ENCODE measurements around the gene ELAVL2. TPM values are rescaled to one million over a fixed set of nuclear protein-coding genes. Genes with fewer than 3 reads are reported as not detected.

ELAVL2 gene
- total RNA-seq, 1 experiment from 2014 or later = not detected

- in situ Hi-C loops (cut with HindIII; ENCODE audit: low sequenced_read_pairs) = no loop called here
- no peak for DNase-seq (ENCODE audit: low spot score)
These were observed 50.5 kb downstream of the ELAVL2 start for GRCh38 chr9:23775549-23775948.

DNA sequence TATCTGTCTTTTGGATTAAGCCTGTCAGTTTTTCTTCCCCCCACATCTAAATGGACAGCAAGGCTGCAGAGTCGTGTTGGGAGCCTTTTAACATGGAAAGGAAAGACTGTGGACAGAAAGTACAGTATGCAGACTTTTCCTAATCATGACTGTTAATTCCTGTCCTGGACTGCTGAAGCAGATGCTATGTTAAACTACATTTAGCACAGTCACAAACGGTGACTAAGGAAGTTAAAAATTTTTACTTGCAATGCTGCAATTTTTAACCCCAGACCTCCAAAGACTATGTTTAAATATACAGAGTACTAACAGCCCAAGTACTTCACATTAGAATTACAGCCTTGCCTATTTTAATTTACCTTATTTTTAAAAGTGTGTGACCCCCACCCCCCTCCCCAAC lies 51.8 kb downstream of the ELAVL2 start:
- no peak for DNase-seq (ENCODE audit: low spot score)
- in situ Hi-C loops (cut with HindIII; ENCODE audit: low sequenced_read_pairs) = no loop called here

- in situ Hi-C loops (cut with HindIII; ENCODE audit: low sequenced_read_pairs) = no loop called here
- DNase-seq (ENCODE audit: low spot score) = no peak
These were observed 53.7 kb downstream of the ELAVL2 start for GRCh38 chr9:23772385-23772783.

DNA sequence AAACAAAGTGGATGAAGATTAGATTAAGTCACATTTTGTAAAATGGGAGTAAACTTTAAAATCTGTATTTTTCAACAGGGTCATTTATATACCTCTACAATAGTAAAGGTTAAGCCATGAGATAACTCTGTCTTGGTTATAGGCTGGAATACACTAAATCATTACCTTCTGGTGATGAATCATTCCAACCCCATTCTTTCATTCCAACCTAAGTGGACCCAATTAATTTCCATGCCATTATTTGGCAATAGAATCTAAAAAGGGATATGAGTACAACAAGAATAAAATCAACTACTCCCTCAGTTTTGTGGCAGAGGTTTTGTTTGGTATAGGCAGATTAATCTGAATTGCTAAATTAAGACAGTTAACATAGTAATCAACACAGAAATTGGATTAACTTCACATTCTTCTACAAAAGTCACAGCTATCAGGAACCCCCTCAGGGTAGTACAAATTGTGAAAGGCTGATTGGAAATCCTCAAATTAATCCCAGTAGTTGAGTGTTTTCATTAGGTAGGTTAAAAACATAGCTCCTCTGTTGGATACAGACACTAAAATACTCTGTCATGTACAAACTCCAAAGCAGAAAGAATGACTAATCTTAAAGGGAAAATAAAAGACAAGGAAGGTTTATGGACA lies 54.2 kb downstream of the ELAVL2 start:
- in situ Hi-C loops (cut with HindIII; ENCODE audit: low sequenced_read_pairs) = no loop called here
- DNase-seq (ENCODE audit: low spot score) = no peak

DNA sequence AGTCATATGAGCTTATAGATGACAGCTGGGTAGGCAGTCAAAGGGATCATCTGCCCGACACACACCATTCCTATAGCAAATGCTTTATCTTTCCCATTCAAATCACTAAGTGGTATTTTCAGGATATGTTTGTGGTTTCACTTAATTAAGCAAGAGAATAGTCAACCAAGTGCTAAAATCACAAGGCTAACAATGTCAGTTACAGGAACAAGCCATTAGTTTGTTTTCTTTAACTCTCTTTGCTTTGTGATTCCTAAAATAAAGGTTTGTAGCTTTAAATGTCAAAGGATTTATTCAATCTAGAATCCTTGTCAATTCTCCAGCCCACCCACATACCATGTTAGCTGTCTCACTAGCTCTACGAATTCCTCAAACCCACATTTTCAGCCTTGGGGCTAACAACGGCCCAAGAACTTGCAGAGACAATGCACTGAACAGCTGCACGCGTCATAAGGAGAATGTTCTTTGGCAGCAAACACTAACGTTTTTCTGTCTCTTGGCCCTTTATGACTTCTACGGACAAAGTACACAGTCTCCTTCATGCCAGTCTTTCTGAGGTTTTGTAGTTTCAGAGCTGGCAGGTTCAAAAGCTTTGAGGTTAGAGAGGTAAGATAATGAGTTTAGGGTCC lies 56.6 kb downstream of the ELAVL2 start:
- in situ Hi-C loops (cut with HindIII; ENCODE audit: low sequenced_read_pairs) = no loop called here
- DNase-seq (ENCODE audit: low spot score) = no peak

GRCh38 chr9:23768861-23769260 lies 57.2 kb downstream of the ELAVL2 start:
- no peak for DNase-seq (ENCODE audit: low spot score)
- in situ Hi-C loops (cut with HindIII; ENCODE audit: low sequenced_read_pairs) = no loop called here

GRCh38 chr9:23766613-23767012 lies 59.4 kb downstream of the ELAVL2 start:
- no peak for DNase-seq (ENCODE audit: low spot score)
- in situ Hi-C loops (cut with HindIII; ENCODE audit: low sequenced_read_pairs) = no loop called here

GRCh38 chr9:23765561-23765960 lies 60.5 kb downstream of the ELAVL2 start:
- DNase-seq (ENCODE audit: low spot score) = no peak
- in situ Hi-C loops (cut with HindIII; ENCODE audit: low sequenced_read_pairs) = no loop called here

GRCh38 chr9:23764219-23764618 lies 61.8 kb downstream of the ELAVL2 start:
- in situ Hi-C loops (cut with HindIII; ENCODE audit: low sequenced_read_pairs) = no loop called here
- DNase-seq (ENCODE audit: low spot score) = no peak

- in situ Hi-C loops (cut with HindIII; ENCODE audit: low sequenced_read_pairs) = no loop called here
- DNase-seq (ENCODE audit: low spot score) = no peak
These were observed 71.5 kb downstream of the ELAVL2 start for GRCh38 chr9:23754551-23754950.

- DNase-seq (ENCODE audit: low spot score) = no peak
- in situ Hi-C loops (cut with HindIII; ENCODE audit: low sequenced_read_pairs) = no loop called here
These were observed 73.2 kb downstream of the ELAVL2 start for GRCh38 chr9:23752859-23753258.

DNA sequence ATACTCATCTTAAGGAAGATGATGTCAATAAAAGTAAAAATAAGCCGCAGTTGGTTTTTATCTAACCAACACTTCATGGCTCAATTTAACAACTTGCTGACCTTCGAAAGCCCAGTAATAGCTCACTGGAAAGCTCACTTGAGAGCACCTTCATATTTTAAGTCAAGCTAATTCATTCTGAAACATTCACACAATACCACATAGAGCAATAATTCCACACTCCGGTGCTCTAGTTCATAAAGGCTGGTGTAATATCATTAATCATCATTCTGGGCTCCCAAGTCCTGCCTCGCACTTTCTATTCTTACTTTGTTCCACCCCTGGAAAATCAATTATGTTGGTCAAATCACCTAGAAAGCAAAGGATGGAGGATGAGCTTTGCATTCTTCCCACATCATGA lies 74.4 kb downstream of the ELAVL2 start:
- in situ Hi-C loops (cut with HindIII; ENCODE audit: low sequenced_read_pairs) = no loop called here
- DNase-seq (ENCODE audit: low spot score) = no peak

GRCh38 chr9:23750808-23751207 lies 75.2 kb downstream of the ELAVL2 start:
- DNase-seq (ENCODE audit: low spot score) = no peak
- in situ Hi-C loops (cut with HindIII; ENCODE audit: low sequenced_read_pairs) = no loop called here

- in situ Hi-C loops (cut with HindIII; ENCODE audit: low sequenced_read_pairs) = no loop called here
- peak; percentile 55 for DNase-seq (ENCODE audit: low spot score)
These were observed 78.7 kb downstream of the ELAVL2 start for GRCh38 chr9:23747088-23748075.

DNA sequence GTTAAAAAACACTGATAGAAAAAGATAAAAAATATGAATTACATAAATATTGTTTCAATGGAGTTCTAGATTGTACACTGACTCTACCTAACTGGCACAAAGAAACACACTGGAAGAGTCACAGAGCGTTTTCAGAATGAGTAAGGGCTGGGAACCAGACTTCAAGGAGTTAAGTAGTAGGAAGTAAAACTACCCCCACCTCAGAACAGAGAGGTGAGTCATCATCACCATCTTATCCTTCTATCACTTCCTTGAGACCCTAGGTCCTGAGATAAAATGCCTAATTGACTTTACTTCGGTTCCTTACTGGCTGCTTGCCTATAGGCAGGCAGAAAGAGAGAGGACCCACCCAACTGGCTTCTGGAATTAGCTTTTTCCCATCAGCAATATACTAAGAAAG lies 79.7 kb downstream of the ELAVL2 start:
- in situ Hi-C loops (cut with HindIII; ENCODE audit: low sequenced_read_pairs) = no loop called here
- DNase-seq (ENCODE audit: low spot score) = no peak

DNA sequence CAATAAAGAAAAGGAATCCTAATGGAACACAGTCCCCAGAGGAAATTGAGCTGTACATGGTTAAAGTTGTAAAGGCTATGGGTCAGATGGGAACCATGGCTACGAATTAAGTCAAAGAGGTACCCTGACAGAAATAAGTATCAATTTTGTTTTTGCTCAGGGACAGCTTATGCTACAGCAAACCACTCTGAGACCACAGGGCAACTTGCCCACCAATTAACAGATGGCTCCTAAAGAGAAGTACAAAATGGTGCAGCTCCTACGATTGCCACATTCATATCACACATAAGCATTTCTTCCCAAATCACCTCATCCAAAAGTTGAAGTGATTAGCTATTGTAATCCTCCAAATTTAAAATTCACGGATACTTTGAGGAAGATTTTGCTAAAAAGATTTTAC lies 83.0 kb downstream of the ELAVL2 start:
- in situ Hi-C loops (cut with HindIII; ENCODE audit: low sequenced_read_pairs) = no loop called here
- peak; percentile 58 for DNase-seq (ENCODE audit: low spot score)

- no peak for DNase-seq (ENCODE audit: low spot score)
- in situ Hi-C loops (cut with HindIII; ENCODE audit: low sequenced_read_pairs) = no loop called here
These were observed 84.7 kb downstream of the ELAVL2 start for GRCh38 chr9:23741351-23741750.

- no peak for DNase-seq (ENCODE audit: low spot score)
- in situ Hi-C loops (cut with HindIII; ENCODE audit: low sequenced_read_pairs) = no loop called here
These were observed 85.5 kb downstream of the ELAVL2 start for GRCh38 chr9:23740531-23740930.

DNA sequence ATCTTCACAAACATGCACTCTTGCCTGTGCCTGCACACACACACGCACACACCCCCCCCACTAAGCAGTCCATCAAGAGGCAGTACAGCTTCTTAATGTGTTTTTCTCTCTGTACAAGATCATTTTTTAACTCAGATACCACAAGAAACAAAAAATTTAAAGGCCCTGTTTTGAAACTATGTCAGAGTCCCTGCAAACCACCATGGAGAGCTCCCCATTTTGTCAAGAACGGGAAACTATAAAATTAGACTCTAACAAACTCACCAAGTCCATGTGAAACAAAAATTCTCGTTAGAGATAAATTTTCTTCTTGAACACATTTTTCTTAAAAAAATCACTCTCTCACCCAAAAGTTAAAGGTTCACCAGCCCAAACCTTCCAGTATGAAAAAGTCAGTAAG lies 86.3 kb downstream of the ELAVL2 start:
- no peak for DNase-seq (ENCODE audit: low spot score)
- in situ Hi-C loops (cut with HindIII; ENCODE audit: low sequenced_read_pairs) = no loop called here

- in situ Hi-C loops (cut with HindIII; ENCODE audit: low sequenced_read_pairs) = no loop called here
- DNase-seq (ENCODE audit: low spot score) = no peak
These were observed 89.7 kb downstream of the ELAVL2 start for GRCh38 chr9:23736293-23736692.
